Lower leg skin (tissue), 3 donors: ENCODE data around the gene MYO18B.

Experiments
- POLR2A ChIP-seq, 2 donors: fragments of 450-650 bp; IDR thresholded peaks; one replicate each; pipeline ENCODE4 v1.6.1; 2016 to 2017; ENCODE audit warnings: antibody characterized with exemption in 2 of 2, mild to moderate bottlenecking in 1 of 2, moderate library complexity in 1 of 2
- TF ChIP-seq, protein P1 (sequence below), 3 donors: fragments of 450-650 bp; IDR thresholded peaks; one replicate each; pipeline ENCODE4 v1.5.1; 2016; ENCODE audit warnings: antibody characterized with exemption in 3 of 3, mild to moderate bottlenecking in 3 of 3, moderate library complexity in 2 of 3

DNA sequence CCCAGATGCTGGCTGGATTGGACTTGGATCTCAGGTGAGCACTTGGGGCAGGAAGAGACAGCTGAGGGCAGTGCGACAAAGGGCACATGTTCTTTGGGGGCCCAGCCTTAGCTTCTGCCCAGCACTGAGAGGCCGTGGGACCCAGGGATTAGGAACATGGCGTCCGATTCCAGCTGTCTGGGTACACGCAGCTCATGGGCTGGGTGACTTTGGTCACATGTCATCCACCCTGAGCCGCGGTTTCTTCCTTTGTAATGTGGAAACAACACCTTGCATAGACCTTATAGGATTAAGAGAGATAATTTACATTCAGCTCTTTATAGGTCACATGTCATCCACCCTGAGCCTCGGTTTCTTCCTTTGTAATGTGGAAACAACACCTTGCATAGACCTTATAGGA, 39.8 kb downstream of the MYO18B start:
- TF ChIP-seq, protein P1, sequence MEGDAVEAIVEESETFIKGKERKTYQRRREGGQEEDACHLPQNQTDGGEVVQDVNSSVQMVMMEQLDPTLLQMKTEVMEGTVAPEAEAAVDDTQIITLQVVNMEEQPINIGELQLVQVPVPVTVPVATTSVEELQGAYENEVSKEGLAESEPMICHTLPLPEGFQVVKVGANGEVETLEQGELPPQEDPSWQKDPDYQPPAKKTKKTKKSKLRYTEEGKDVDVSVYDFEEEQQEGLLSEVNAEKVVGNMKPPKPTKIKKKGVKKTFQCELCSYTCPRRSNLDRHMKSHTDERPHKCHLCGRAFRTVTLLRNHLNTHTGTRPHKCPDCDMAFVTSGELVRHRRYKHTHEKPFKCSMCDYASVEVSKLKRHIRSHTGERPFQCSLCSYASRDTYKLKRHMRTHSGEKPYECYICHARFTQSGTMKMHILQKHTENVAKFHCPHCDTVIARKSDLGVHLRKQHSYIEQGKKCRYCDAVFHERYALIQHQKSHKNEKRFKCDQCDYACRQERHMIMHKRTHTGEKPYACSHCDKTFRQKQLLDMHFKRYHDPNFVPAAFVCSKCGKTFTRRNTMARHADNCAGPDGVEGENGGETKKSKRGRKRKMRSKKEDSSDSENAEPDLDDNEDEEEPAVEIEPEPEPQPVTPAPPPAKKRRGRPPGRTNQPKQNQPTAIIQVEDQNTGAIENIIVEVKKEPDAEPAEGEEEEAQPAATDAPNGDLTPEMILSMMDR (IDR thresholded peaks at IDR 0.05): no peak
- no peak for TF ChIP-seq POLR2A (IDR thresholded peaks at IDR 0.05)
